PC-3 (cell line): Measurements from ENCODE around the gene MAN2B1.

Source experiments
- EZH2phosphoT487 ChIP-seq: fragments of 300-600 bp; sonication (generic); IDR thresholded peaks from 2 replicates; pipeline ENCODE4 v1.6.1; 2018; ENCODE audit warnings: mild to moderate bottlenecking, antibody characterized with exemption, low read length, borderline replicate concordance
- TF ChIP-seq, protein P1 (sequence below): fragments of 300-600 bp; sonication (generic); conservative IDR thresholded peaks from 2 replicates; pipeline ENCODE4 v1.5.1; 2017; ENCODE audit warnings: antibody characterized with exemption, low read depth, mild to moderate bottlenecking, low read length

DNA sequence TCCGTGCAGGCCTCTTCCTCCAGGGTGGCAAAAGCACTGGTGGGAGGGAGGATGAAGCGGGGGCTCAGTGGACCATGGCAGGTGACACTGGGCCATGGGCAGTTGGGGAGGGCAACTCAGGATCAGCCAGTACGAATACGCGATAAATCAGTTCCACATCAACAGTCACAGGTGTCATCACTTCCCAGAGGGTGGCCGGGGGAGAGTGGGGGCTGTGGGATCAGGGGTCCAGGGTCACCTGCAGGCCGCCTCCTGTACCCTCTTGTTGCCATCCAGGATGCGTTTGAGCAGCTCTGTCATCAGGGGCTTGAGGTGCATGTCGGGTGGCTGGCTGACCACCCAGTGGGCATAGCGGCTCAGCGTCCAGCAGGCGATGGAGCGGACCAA, 39.8 kb upstream of the MAN2B1 start:
- TF ChIP-seq, protein P1, sequence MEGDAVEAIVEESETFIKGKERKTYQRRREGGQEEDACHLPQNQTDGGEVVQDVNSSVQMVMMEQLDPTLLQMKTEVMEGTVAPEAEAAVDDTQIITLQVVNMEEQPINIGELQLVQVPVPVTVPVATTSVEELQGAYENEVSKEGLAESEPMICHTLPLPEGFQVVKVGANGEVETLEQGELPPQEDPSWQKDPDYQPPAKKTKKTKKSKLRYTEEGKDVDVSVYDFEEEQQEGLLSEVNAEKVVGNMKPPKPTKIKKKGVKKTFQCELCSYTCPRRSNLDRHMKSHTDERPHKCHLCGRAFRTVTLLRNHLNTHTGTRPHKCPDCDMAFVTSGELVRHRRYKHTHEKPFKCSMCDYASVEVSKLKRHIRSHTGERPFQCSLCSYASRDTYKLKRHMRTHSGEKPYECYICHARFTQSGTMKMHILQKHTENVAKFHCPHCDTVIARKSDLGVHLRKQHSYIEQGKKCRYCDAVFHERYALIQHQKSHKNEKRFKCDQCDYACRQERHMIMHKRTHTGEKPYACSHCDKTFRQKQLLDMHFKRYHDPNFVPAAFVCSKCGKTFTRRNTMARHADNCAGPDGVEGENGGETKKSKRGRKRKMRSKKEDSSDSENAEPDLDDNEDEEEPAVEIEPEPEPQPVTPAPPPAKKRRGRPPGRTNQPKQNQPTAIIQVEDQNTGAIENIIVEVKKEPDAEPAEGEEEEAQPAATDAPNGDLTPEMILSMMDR: no peak
- no peak for TF ChIP-seq EZH2phosphoT487
